GM21717 (cell line): ENCODE measurements around the gene MON1B.

ENCODE experiments used
- ATAC-seq: cut with Tn5 transposase; IDR thresholded peaks from one replicate; pipeline ENCODE4 v1.9.1; 2021; ENCODE audit warnings: mild to moderate bottlenecking, moderate library complexity; ENCODE audit not compliant: unreplicated experiment

The MON1B gene

DNA sequence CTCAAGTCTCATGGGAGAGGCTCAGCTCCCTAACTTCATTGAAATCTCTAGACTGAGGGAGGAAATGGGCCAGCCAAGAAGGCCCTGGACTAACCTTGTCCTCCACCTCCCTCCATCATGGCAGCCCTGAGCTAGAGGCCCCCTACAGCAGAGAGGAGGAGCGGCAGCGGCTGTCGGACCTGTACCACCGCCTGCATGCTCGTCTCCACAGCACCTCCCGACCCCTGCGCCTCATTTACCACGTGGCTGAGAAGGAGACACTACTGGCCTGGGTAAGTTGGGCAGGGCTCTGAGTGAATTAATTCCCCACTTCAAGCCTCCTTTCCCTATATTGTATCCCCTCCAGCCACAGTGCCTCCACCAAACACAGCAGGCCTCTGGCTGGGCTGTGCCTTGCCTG lies 4.4 kb downstream of the MON1B start:
- ATAC-seq = no peak

DNA sequence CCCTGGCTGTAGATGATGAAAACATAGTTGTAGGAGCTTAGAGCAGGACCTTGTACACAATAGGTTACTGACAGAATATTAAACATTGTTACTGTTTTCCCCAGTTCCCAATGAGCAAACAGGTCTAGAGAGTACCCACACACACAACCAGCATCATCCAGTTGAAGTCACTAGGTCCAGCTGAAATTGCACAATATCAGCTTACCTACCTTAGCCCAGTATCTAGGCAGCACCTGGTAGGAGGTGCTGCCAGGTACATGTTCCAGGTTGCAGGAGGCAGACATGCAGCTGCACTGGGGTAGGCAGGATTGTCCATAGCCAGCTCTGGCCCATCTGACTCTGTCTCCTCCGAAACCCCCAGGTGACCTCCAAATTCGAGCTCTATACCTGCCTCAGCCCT lies 6.8 kb downstream of the MON1B start:
- no peak for ATAC-seq

DNA sequence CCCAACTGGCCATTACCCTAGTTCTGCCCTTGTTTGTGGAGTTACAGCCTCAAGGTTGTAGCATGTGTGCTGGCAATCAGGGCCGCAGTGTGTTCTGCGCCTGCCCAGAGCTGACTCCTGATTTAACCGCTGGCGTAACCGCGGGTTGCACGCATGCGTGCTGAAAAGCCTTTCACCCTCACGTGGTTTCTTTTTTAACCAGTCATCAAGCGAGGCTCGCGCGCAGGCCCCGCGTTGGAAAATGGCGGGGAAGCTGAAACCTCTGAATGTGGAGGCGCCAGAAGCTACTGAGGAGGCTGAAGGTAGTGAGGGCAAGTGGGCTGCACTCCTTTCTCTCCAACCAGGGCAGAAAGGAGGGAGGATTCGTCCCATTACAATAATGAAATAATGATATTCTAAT lies 8.2 kb downstream of the MON1B start, which contains the start of gene SYCE1L:
Gene SYCE1L, plus strand, starts transcription at position 198 of the 400 bp plus-strand sequence. Its CDS starts 44 bp downstream, at position 242.
- no peak for ATAC-seq

DNA sequence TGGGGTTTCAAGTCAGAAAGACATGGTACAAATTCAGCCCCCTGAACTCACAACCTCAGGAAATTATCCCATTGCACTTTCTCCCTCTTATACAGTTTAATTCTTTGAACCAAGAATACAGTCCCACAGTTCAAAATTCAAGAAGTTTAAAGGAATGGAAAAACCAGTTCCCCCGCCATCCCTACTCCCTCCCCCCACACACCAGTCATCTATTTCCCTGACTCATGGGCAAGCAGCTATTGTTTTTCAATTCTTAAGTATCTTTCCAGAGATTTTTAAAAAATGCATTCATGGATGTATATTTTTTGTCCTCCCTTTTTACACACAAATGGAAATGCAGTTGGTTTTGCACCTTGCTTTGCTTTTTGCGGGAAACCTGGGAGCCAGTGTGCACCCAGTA lies 15.5 kb downstream of the MON1B start:
- ATAC-seq = no peak

DNA sequence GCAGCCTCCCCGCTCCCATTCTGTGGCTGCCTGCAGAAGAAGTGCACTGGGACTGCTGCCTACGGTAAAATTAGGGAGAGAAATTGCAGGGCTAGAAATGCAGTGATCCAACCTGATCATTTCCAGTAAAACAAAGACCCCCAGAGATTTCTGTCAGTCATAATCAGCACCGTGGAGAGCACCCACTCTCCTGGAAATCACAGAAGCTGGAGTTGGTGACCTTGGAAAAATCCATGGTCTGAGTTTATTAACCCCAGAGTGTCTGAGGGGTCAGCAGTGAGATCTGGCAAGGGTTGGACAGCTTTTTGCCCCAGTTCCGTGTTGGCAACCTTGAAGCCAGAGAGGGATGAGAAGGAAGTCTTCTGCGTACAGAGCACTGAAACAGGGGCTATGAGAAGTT lies 16.0 kb downstream of the MON1B start:
- ATAC-seq = no peak

DNA sequence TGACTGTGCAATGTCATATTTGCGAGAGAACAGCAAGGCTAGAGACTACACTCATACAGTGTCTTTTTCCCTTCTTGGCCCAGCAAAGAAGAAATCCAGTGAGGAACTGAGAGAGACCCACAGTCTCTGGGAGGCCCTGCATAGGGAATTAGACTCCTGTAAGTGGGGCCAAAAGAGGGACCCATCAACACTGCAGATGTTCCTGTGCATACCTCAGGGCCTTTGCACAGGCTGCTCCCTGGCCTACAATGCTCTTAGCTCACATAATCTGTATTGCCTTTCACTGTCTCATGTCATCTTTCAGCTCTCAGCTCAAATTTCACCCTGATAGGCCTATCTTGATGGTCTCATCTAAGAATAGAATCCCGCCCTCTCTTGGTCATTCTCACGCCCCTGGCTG lies 17.4 kb downstream of the MON1B start:
- ATAC-seq = no peak

DNA sequence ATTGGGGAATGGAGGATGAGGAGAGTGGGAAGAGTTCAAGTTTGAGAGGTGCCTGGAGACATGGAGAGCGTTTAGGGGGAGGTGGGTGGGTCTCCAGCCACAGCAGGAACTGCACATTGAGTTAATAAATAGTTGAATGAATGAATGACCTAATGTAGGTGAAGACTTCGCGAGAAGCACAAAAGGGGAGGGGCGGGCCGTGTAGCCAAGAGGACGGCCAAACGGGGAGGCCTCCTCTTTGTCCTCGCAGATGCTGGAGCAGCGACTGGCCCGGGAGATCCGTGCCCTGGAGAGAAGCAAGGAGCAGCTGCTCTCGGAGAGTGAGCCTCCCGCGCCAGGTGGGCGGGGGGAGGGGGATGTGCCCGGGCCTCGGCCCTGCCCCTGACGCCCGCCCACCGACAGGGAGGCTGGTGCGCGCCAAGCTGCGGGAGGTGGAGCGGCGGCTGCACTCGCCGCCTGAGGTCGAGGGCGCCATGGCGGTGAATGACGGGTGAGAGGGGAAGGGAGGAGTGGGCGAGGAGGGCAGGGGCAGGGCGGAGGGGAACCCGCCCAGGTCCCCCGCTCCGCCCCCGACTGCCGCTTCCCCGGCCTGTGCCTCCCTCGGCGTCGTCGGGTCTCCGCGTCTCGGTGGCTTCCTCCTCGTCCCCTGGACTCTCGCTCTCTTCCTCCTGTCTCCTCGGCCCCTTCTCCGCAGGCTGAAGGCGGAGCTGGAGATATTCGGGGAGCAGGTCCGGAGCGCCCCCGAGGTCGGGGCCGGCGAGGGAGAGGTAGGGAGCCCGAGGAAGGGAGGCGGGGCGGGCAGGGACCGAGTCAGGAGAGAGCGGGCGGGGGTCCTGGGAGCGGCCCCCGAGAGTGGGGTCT lies 21.1 kb downstream of the MON1B start:
- peak; percentile 64 for ATAC-seq

DNA sequence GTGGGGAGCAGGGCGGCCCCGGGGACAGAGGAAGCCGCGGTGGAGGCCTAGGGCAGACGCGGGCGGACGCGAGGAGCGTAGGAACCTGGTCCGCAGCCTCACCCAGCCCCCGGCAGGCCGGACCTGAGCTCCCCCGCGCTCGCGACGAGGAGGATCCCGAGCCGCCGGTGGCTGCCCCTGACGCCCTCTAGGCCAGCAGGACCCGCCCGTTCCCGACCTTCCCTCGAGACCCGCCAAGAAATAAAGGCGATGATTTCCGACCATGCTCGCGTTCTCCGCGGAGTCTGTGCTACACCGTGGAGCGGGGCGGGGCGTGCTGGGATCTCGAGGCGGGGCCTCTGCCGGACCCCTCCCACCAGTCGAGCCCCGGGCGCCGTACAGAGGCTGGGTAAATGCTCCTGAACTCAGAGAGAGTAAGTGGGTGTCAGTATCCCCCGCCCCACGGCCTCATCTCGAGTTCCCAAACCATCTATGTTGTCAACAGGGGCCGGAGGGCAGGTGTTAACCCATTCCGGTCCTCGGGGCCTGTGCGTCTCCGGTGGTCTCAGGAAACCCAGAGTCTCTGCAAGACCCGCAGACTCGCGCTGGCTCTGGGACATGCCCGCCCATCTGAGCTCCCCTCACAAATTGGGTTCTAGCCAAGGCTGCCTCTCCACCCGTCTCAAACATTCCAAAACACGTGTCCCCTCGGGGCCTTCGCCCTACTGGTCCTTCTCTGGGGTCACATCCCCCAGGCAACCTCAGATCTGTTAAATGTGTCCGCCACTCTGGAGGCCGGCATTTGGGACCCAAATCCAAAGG lies 22.0 kb downstream of the MON1B start:
- peak; percentile 83 for ATAC-seq

DNA sequence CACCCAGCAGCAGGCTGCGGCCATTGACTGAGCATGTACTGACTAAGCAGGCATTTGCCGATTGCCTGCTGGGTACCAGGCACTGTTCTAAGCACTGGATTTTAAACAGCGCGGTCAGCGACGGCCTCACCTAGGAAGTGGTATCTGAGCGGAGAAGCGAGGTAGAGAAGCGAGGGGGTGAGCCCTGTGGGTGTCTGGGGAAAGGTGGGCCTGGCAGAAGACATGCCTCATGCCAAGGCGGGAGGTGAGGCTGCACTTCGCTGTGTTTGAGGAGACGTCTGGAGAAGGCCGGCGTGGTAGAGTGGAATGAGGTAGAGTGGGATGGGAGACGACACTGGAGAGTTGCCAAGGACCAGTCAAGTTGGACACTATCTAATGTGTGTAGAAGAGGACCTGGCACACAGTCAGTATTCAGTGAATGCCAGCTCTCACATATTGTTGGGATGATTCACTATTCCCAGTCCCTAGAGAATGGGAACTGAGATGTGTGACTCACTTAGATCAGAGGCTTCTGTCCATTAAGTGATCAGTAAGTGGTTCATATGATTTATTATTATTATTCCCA lies 22.6 kb downstream of the MON1B start:
- ATAC-seq = no peak

DNA sequence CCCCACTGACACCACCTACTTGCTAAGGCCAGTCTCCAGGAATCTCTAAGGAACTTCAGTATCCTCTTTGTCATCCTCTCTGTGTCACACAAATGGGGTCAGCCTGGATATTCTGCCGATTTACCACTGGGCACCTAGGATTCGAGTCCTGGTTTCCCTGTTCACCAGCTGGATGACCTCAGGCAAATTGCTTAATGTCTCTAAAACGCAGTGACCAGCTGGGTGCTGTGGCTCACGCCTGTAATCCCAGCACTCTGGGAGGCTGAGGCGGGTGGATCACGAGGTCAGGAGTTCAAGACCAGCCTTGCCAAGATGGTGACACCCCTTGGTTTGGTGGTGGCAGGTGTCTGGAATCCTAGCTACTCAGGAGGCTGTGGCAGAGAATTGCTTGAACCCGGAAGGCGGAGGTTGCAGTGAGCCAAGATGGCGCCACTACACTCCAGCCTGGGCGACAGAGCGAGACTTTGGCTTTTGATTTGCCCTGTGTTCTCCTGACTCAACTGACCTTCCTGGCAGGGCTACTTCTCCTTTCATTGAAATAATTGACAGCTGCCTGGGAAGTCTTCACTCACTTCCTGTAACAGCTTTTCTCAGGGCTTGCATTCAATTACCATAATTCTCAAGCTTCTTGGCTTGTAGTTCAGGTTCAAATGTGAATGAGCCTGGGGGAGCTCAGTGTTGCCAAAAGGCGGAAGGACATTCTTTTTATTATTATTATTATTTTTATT lies 23.6 kb downstream of the MON1B start:
- no peak for ATAC-seq

DNA sequence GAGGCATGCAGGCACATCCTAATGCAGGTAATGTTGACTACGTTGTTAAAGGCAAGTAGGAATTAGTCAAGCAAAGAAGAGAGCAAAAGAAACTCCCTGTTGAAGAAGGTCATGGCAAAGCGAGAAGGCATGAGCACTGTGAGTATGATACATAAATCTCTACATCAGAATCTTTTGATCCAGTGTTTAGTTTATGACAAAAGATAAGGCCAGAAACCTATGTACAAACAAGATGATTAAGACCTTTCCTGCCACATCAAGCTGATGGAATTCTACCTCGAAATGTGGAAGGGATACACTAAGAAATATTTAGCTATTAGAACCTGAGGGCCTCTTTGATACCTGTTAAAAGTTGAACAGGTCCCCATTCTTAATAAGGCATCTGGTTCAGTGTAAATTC lies 28.4 kb downstream of the MON1B start:
- ATAC-seq = no peak

DNA sequence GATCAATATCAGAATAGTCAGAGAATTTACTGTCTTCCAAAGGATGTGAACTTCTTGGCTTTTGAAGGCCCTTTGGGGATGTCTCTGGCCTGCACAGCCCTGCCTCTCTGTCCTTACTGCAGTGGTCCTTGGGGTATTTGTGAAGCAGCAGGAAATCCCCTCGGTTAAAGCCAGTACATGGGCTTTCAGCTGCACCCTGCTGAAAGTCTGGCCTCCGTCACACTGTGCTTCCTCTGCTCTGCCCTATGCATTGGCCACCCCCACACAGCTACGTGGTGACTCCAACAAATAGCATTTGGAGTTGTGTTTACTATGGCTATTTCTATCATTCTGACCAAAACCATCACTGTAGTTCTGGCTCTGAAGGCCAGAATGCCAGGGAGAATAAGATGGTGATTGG lies 29.4 kb downstream of the MON1B start:
- no peak for ATAC-seq

DNA sequence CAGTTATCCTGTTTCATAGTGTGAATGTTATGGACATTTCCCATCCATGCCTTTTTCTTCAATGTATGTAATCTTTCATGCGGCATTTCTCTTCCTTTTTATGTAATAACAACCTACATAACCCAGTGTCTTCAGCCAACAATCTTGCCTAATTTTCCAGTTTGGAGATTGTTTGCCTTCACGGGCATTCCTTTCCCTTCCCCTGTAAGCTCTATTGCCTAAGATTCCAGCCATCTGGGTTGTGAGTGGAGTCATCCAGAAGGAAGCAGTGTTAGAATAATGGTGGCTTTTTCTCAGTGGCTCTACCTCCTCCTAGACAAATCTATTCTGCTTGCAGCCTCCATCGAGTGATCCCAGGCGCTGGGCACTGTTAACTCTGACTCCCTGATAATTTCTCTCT lies 30.5 kb downstream of the MON1B start:
- no peak for ATAC-seq

DNA sequence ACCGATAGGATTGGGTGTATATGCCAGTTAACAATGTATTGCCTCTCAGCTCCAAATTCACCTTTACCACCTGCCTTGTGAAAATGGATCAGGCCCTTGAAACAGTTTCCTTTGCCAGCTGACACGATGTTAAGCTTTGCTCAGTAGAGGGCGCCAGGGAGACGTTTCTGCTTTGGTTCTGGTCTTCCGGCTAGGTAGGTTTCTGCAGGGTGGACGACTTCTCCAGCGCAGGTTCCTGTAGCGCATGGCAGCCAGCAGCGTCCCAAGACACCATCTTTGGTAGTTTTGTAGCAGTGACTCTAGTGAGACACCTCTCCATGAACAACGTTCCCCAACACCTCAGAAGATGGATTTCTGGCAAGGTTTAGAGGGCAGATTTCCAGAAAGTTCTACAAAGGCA lies 32.2 kb downstream of the MON1B start:
- ATAC-seq = no peak

DNA sequence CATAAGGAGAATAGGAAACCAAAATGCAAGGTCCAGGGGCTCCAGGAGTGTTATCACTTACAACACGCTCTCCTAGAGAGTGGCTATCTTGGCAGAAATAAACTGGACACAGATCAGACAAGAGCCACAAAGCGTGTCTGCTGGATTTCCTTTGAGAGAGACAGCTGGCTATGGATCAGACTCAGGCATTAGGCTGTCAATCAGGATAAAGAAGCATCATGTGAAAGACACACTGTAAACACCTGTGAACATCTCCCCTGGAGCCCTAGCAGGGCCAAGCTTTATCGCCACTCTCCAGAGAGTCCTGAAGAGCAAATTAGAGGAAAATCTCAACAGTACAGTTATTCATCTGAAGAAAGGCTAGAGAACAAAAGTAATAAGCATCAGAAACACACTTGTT lies 34.2 kb downstream of the MON1B start:
- ATAC-seq = no peak

DNA sequence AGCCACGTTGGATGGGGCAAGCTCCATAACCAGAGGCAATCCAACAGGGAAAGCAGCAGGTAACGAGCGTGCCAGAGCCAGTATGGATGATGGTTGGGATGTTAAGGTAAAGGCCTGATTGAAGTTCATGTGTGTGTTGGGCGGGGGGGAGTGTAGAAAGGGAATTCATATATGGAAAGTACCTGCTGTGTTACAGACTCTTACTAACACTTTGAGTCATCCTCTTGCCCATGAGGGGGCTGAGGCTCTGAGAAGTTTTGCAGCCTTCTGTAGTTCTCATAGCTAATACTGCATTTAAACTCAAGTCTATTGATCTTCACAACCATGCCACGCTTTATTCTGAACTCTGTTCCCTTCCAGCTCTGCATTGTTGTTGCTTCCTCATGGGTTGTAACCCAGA lies 36.8 kb downstream of the MON1B start:
- peak; percentile 92 for ATAC-seq

DNA sequence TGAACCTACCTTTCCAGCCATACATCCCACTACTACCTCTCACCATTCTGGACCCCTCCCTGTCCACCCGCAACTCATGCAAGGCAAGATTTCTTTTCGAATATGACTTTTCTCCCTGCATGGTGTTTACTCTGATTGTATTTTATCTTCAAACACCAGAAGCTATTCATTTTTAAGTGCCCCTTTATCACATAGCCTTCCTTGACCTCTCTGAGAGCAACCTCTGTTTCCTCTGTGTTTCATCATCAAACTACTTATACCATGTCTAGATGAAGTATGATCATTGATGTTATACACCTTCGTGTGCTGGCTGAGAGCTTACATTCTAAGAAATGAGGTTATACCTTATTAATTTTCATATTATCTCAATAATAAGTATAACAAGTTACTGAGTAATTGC lies 40.1 kb downstream of the MON1B start:
- no peak for ATAC-seq

DNA sequence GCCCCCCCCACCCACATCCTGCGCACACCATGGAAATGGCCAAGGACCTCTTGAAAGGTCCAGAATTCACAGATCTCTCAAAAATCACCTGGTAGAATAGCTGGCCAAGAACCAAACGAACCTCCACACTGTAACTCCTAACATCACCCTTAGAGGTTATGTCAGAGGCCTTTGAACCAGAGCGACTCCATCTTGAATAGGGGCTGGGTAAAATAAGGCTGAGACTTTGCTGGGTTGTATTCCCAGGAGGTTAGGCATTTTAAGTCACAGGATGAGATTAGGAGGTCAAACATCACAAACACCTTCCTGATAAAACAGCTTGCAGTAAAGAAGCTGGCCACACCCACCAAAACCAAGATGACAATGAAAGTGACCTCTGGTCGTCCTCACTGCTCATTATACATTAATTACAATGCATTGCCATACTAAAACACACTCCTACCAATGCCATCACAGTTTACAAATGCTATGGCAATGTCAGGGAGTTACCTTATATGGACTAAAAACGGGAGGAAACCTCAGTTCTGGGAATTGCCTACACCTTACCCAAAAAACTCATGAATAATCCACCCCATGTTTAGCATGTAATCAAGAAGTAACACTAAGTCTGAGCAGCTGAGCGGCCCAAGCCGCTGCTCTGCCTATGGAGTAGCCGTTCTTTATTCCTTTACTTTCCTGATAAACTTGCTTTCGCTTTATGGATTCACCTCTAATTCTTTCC lies 43.0 kb downstream of the MON1B start:
- ATAC-seq = no peak

DNA sequence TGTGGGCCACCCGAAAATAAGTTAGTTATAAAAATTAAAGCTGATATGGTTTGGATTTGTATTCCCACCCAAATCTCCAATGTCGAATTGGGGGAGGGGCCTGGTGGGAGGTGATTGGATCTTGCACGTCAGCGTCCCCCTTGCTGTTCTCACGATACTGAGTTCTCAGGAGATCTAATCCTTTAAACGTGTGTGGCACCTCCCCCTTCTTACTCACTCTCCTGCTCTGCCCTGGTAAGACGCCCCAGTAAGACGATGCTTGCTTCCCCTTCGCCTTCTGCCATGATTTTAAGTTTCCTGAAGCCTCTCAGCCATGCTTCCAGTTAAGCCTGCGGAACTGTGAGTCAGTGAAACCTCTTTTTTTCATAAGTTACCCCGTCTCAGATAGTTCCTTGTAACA lies 43.6 kb downstream of the MON1B start:
- no peak for ATAC-seq

DNA sequence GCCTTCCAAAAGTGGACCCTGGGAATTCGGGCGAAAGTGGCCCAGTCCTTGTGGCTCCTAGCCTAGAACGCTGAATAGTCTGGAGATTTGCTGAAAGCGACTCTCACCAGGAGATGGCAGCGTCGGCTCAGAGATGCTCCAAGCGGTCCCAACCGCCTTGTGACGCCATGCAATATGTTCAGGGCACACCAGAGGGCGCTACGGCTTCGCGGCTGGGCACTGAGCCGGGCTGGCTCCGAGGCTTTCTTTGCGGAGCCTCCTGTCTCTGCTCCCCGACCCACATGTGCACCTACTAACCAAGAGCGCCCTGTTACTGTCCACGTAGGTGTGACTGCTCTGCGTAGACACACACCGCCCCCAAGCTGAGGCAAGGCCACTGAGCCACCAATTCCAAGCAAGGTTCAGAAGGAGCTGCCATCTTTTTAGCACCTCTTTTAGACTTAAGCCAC lies 45.1 kb downstream of the MON1B start:
- peak; percentile 99 for ATAC-seq
